A673 (cell line): Measurements from ENCODE around the gene HIP1.
"Not testable (repeated sequence)": the region's sequence is repeated elsewhere in the genome, so short reads cannot be mapped to it uniquely, and the experiment has no call there.

ENCODE experiments used
- CTCF ChIP-seq: fragments of 300-800, 200-600 bp; sonication (generic); conservative IDR thresholded peaks from 2 replicates; pipeline ENCODE4 v1.5.1; 2017; ENCODE audit warnings: low read depth, mild to moderate bottlenecking, antibody characterized with exemption, low read length, moderate library complexity, mixed read lengths
- EZH2 ChIP-seq: fragments of 200-600 bp; sonication (generic); IDR thresholded peaks from 2 replicates; pipeline ENCODE4 v1.6.1; 2017; ENCODE audit warnings: borderline replicate concordance, low read depth, mild to moderate bottlenecking, mixed read lengths, antibody characterized with exemption, low read length; ENCODE audit not compliant: poor library complexity, severe bottlenecking

GRCh38 chr7:75593500-75594184, 145.1 kb downstream of the HIP1 start:
- TF ChIP-seq EZH2, CTCF: not testable (repeated sequence)
